DOHH2 (cell line): ENCODE measurements around the gene PRMT1.

ENCODE experiments used
- H3F3A ChIP-seq: fragments of 200-600 bp; sonication (generic), shearing (Covaris generic); 2 replicates; pipeline ENCODE4 v1.6.0; 2016; ENCODE audit warnings: antibody characterized with exemption, mild to moderate bottlenecking; ENCODE audit not compliant: control insufficient read depth, insufficient read depth
- H3K27ac ChIP-seq: fragments of 200-600 bp; sonication (generic); 2 replicates; pipeline ENCODE4 v1.5.1; 2014; ENCODE audit warnings: low read depth, mild to moderate bottlenecking, low read length, moderate library complexity
- H3K27me3 ChIP-seq: fragments of 200-600 bp; sonication (generic); 2 replicates; pipeline ENCODE4 v1.6.1; 2014; ENCODE audit warnings: mild to moderate bottlenecking, low read length, mixed read lengths; ENCODE audit not compliant: control insufficient read depth
- H3K36me3 ChIP-seq: fragments of 200-600 bp; sonication (generic); 2 replicates; pipeline ENCODE4 v1.6.1; 2014; ENCODE audit warnings: mild to moderate bottlenecking, low read length, moderate library complexity, mixed read lengths; ENCODE audit not compliant: control insufficient read depth
- H3K4me1 ChIP-seq: fragments of 200-600 bp; sonication (generic); 2 replicates; pipeline ENCODE4 v1.6.1; 2014; ENCODE audit warnings: mild to moderate bottlenecking, low read length, mixed read lengths; ENCODE audit not compliant: control insufficient read depth
- H3K4me2 ChIP-seq: fragments of 200-600 bp; sonication (generic); 2 replicates; pipeline ENCODE4 v1.6.0; 2014; ENCODE audit warnings: mild to moderate bottlenecking, low read length, moderate library complexity
- H3K4me3 ChIP-seq: fragments of 200-600 bp; sonication (generic); 2 replicates; pipeline ENCODE4 v1.5.1; 2014; ENCODE audit warnings: mild to moderate bottlenecking, low read length, mixed read lengths
- H3K79me2 ChIP-seq: fragments of 200-600 bp; sonication (generic); 2 replicates; pipeline ENCODE4 v1.6.1; 2014; ENCODE audit warnings: mild to moderate bottlenecking, low read length, mixed read lengths; ENCODE audit not compliant: control insufficient read depth
- H3K9me2 ChIP-seq: fragments of 200-600 bp; sonication (generic); replicated peaks from 2 replicates; pipeline ENCODE4 v1.6.1; 2014; ENCODE audit warnings: mild to moderate bottlenecking, low read length, mixed read lengths; ENCODE audit not compliant: control insufficient read depth
- H3K9me3 ChIP-seq: fragments of 200-600 bp; sonication (generic); 2 replicates; pipeline ENCODE4 v1.6.1; 2014; ENCODE audit warnings: antibody characterized with exemption, low read length, mixed read lengths; ENCODE audit not compliant: control insufficient read depth, insufficient read depth
- H4K20me1 ChIP-seq: fragments of 200-600 bp; sonication (generic); 2 replicates; pipeline ENCODE4 v1.6.0; 2014; ENCODE audit warnings: low read depth, mild to moderate bottlenecking, antibody characterized with exemption, low read length, moderate library complexity; ENCODE audit not compliant: control insufficient read depth, insufficient read depth
- CTCF ChIP-seq: fragments of 200-600 bp; sonication (generic); IDR thresholded peaks from one replicate; pipeline ENCODE4 v1.5.1; 2014; ENCODE audit warnings: antibody characterized with exemption, mild to moderate bottlenecking, low read depth, low read length; ENCODE audit not compliant: poor library complexity, severe bottlenecking
- EZH2phosphoT487 ChIP-seq: fragments of 200-600 bp; sonication (generic); IDR thresholded peaks from 2 replicates; pipeline ENCODE4 v1.6.1; 2017; ENCODE audit warnings: borderline replicate concordance, mild to moderate bottlenecking, antibody characterized with exemption, low read length, moderate library complexity, mixed read lengths

The PRMT1 gene

GRCh38 chr19:49652551-49653465 lies 24.3 kb upstream of the PRMT1 start:
- H3K4me2 ChIP-seq: no peak overlapping the region
- H4K20me1 ChIP-seq: no peaks in the 10 kb centered on the region
- TF ChIP-seq CTCF (no peak), EZH2phosphoT487 (no peak)
- H3K9me3 ChIP-seq: no peaks in the 10 kb centered on the region
- no peaks in the 10 kb centered on the region for H3K27me3 ChIP-seq
- no peaks in the 10 kb centered on the region for H3K9me2 ChIP-seq
- H3K4me3 ChIP-seq: no peak overlapping the region
- H3K79me2 ChIP-seq: peaks cover 14% of the 10 kb centered on the region
- H3K36me3 ChIP-seq: peaks cover 70% of the 10 kb centered on the region
- H3K4me1 ChIP-seq: no peaks in the 10 kb centered on the region
- H3F3A ChIP-seq: no peaks in the 10 kb centered on the region
- H3K27ac ChIP-seq: no peak overlapping the region

GRCh38 chr19:49653466-49653806 lies 23.6 kb upstream of the PRMT1 start:
- Histone ChIP-seq H4K20me1 (no peaks in the 10 kb centered on the region), H3K36me3 (peaks cover 73% of the 10 kb centered on the region), H3K4me2 (no peak overlapping the region), H3K4me1 (no peaks in the 10 kb centered on the region), H3K27ac (no peak overlapping the region), H3K9me3 (no peaks in the 10 kb centered on the region), H3F3A (no peaks in the 10 kb centered on the region), H3K9me2 (no peaks in the 10 kb centered on the region), H3K4me3 (no peak overlapping the region), H3K27me3 (no peaks in the 10 kb centered on the region), H3K79me2 (peaks cover 14% of the 10 kb centered on the region)
- TF ChIP-seq CTCF (no peak), EZH2phosphoT487 (no peak)

- no peaks in the 10 kb centered on the region for H3K4me1 ChIP-seq
- H3K9me2 ChIP-seq: no peaks in the 10 kb centered on the region
- no peaks in the 10 kb centered on the region for H4K20me1 ChIP-seq
- no peaks in the 10 kb centered on the region for H3K9me3 ChIP-seq
- H3K4me2 ChIP-seq: no peak overlapping the region
- H3K27me3 ChIP-seq: no peaks in the 10 kb centered on the region
- H3K4me3 ChIP-seq: no peak overlapping the region
- H3K36me3 ChIP-seq: peaks cover 78% of the 10 kb centered on the region
- peaks cover 8% of the 10 kb centered on the region; the same call in 1 of the 2 replicates for H3K79me2 ChIP-seq
- no peak for TF ChIP-seq EZH2phosphoT487
- TF ChIP-seq CTCF: no peak
- no peak overlapping the region for H3K27ac ChIP-seq
- no peaks in the 10 kb centered on the region for H3F3A ChIP-seq
These were observed 22.5 kb upstream of the PRMT1 start for GRCh38 chr19:49654581-49654980.
